B cell (primary cell): Measurements from ENCODE around the gene SUOX. TPM values are rescaled to one million over a fixed set of nuclear protein-coding genes. Genes with fewer than 3 reads are reported as not detected.
A peak's percentile ranks its signal among the peaks of the same experiment; 100 is the strongest.

Experiments
- ATAC-seq: fragments of 200-7000 bp; cut with Tn5 transposase; one replicate; pipeline ENCODE4 v1.10.0; 2021; ENCODE audit warnings: low read depth, mild to moderate bottlenecking, moderate number of reproducible peaks, moderate library complexity
- CTCF ChIA-PET: fragments of 350-600 bp; sonication (Branson Sonifier 250); formaldehyde crosslinking; loops from one replicate; lab custom pipeline; 2021; ENCODE audit warnings: antibody characterized with exemption, inconsistent platforms; lab: Charles Lee
- POLR2A ChIA-PET: fragments of 350-600 bp; sonication (Branson Sonifier 250); formaldehyde crosslinking; loops from one replicate; lab custom pipeline; 2021; ENCODE audit warnings: antibody characterized with exemption; lab: Charles Lee
- DNase-seq: peaks from one replicate; pipeline ENCODE4 v3.0.0; 2013
- H2AFZ ChIP-seq: 2 replicates; pipeline ENCODE4 v1.6.1; 2012; ENCODE audit warnings: mild to moderate bottlenecking, low read depth, low read length; ENCODE audit not compliant: insufficient read depth, poor library complexity, severe bottlenecking
- H3K27ac ChIP-seq, 2 donors: 1 replicate in 1 of 2; 2 replicates in 1 of 2; pipeline ENCODE4 v1.5.1; 2012 to 2013; ENCODE audit warnings: low read length in 2 of 2, mild to moderate bottlenecking in 2 of 2, moderate library complexity in 1 of 2
- H3K27me3 ChIP-seq, 4 experiments: fragments of 200-600 bp in 1 of 4; sonication (generic) in 1 of 4; replicated peaks in 1 of 4; 1 replicate in 2 of 4; 2 replicates in 2 of 4; pipeline versions ENCODE4 v1.6.1 to v1.7.0; 2013 to 2016; ENCODE audit warnings: low read length in 3 of 4, mild to moderate bottlenecking in 2 of 4, mixed read lengths in 1 of 4, moderate library complexity in 1 of 4; ENCODE audit not compliant: insufficient read depth in 4 of 4, control insufficient read depth in 3 of 4; ENCODE audit errors: control extremely low read depth in 1 of 4
- H3K36me3 ChIP-seq, 2 experiments: replicated peaks in 1 of 2; 1 replicate in 1 of 2; 2 replicates in 1 of 2; pipeline versions ENCODE4 v1.6.1 to v1.7.1; 2013; ENCODE audit warnings: low read length in 1 of 2; ENCODE audit not compliant: insufficient read depth in 2 of 2, control insufficient read depth in 1 of 2; ENCODE audit errors: control extremely low read depth in 1 of 2, extremely low read depth in 1 of 2
- H3K4me1 ChIP-seq, 2 donors: fragments of 200-600 bp in 1 of 2; sonication (generic) in 1 of 2; 1 replicate in 1 of 2; 2 replicates in 1 of 2; pipeline versions ENCODE4 v1.5.1 to v1.6.1; 2013 to 2017; ENCODE audit warnings: low read length in 2 of 2; ENCODE audit not compliant: control insufficient read depth in 2 of 2, insufficient read depth in 2 of 2
- H3K4me2 ChIP-seq: replicated peaks from 2 replicates; pipeline ENCODE3; 2012; ENCODE audit warnings: mild to moderate bottlenecking, low read depth, low read length; ENCODE audit not compliant: poor library complexity, severe bottlenecking
- H3K4me3 ChIP-seq, 5 experiments: fragments of 200-600 bp in 1 of 5; sonication (generic) in 1 of 5; 1 replicate in 3 of 5; 2 replicates in 2 of 5; pipeline versions ENCODE4 v1.5.1 to v1.7.0; 2011 to 2016; ENCODE audit warnings: low read length in 4 of 5, mild to moderate bottlenecking in 4 of 5, low read depth in 2 of 5, control low read depth in 1 of 5, moderate library complexity in 1 of 5; ENCODE audit not compliant: insufficient read depth in 1 of 5; ENCODE audit errors: control extremely low read depth in 1 of 5, extremely low read depth in 1 of 5
- H3K79me2 ChIP-seq: fragments of 200-600 bp; sonication (generic); one replicate; pipeline ENCODE4 v1.6.0; 2016; ENCODE audit warnings: low read length; ENCODE audit not compliant: control insufficient read depth, insufficient read depth
- H3K9ac ChIP-seq: fragments of 200-600 bp; sonication (generic); 2 replicates; pipeline ENCODE4 v1.6.1; 2017; ENCODE audit warnings: mild to moderate bottlenecking, low read length, moderate library complexity
- H3K9me3 ChIP-seq, 3 donors: one replicate each; pipeline versions ENCODE4 v1.6.1 to v1.7.1; 2013; ENCODE audit warnings: low read length in 2 of 3; ENCODE audit not compliant: control insufficient read depth in 2 of 3, insufficient read depth in 1 of 3; ENCODE audit errors: control extremely low read depth in 1 of 3
- H4K20me1 ChIP-seq: 2 replicates; pipeline ENCODE4 v1.6.0; 2012; ENCODE audit warnings: mild to moderate bottlenecking, low read length; ENCODE audit not compliant: insufficient read depth, control insufficient read depth, poor library complexity, severe bottlenecking
- H3K27ac Mint-ChIP-seq: one replicate; pipeline ENCODE4 v1.8.0; 2021; ENCODE audit warnings: mixed read lengths
- H3K27me3 Mint-ChIP-seq: one replicate; pipeline ENCODE4 v1.8.0; 2021; ENCODE audit warnings: mixed read lengths
- H3K4me1 Mint-ChIP-seq: one replicate; pipeline ENCODE4 v1.8.0; 2021; ENCODE audit warnings: mixed read lengths
- H3K4me3 Mint-ChIP-seq: one replicate; pipeline ENCODE4 v1.8.0; 2021; ENCODE audit warnings: mixed read lengths
- H3K9me3 Mint-ChIP-seq: one replicate; pipeline ENCODE4 v1.8.0; 2022; ENCODE audit warnings: mixed read lengths; ENCODE audit not compliant: insufficient read depth
- CTCF ChIP-seq: fragments of 200-600 bp; IDR thresholded peaks from one replicate; pipeline ENCODE4 v1.8.0; 2022; ENCODE audit warnings: antibody characterized with exemption, mild to moderate bottlenecking
- EZH2 ChIP-seq: IDR thresholded peaks from 2 replicates; pipeline ENCODE4 v1.6.1; 2012; ENCODE audit warnings: borderline replicate concordance, low read depth, mild to moderate bottlenecking, moderate library complexity, low read length; ENCODE audit not compliant: insufficient read depth, poor library complexity, severe bottlenecking
- WGBS: methylation state at CpG from one replicate; pipeline ENCODE4 v1.1.5; 2013; ENCODE audit warnings: missing lambda C conversion rate; ENCODE audit not compliant: insufficient coverage; 5-methylcytosine and 5-hydroxymethylcytosine counted together
- intact Hi-C: fragments of 100-400 bp; cut with micrococcal nuclease; formaldehyde crosslinking; loops from one replicate; pipeline ENCODE4 v1.10.0; 2022
- polyA plus RNA-seq: library from polyadenylated mRNA; depleted of rRNA; stranded (reverse); fragments of >200 nt; gene quantifications from 2 replicates; pipeline ENCODE4 v1.2.3, GENCODE V29; 2012
- total RNA-seq, 2 donors: library from RNA; stranded (reverse); fragments of 120-200 nt in 1 of 2; gene quantifications; 1 replicate in 1 of 2; 2 replicates in 1 of 2; pipeline versions ENCODE4 v1.2.3 to v1.2.4, GENCODE V29; 2013 to 2022

The SUOX gene
- total and polyA plus RNA-seq, 2 donors (not counting 1 experiment from before 2014, with no cell fraction given), result 3.1 to 7.5 TPM

GRCh38 chr12:55972456-55972855 is 24.6 kb upstream of the SUOX start:
- peak overlapping the region; percentile 79 for H3K4me2 ChIP-seq
- ATAC-seq (no peak), DNase-seq (no peak)
- H4K20me1 ChIP-seq, result peaks cover 11% of the 10 kb centered on the region
- H3K9me3 ChIP-seq, result no peaks in the 10 kb centered on the region
- Mint-ChIP-seq H3K4me3 (peak overlapping the region; percentile 30), H3K9me3 (no peaks in the 10 kb centered on the region), H3K27me3 (no peaks in the 10 kb centered on the region), H3K4me1 (peaks cover 21% of the 10 kb centered on the region), H3K27ac (no peak overlapping the region)
- TF ChIP-seq EZH2, result no peak
- TF ChIP-seq CTCF, result no peak
- H3K27ac ChIP-seq, result peak overlapping the region; percentile 85 to 96
- H3K36me3 ChIP-seq, result no peaks in the 10 kb centered on the region
- H3K4me1 ChIP-seq, result peaks cover 20% of the 10 kb centered on the region in 2 donors
- H3K79me2 ChIP-seq, result peaks cover 41% of the 10 kb centered on the region
- CTCF ChIA-PET, result interaction anchor here (3.3 kb wide), 1 partner anchor 24 kb away, joined by 33 read pairs; the partner anchor contains the start of gene SUOX
- H3K9ac ChIP-seq, result peak overlapping the region; percentile 87
- intact Hi-C loops, result loop anchor here (2.0 to 5.0 kb wide), 3 partner anchors 34 to 665 kb away; partner anchors contain the start of gene PA2G4
- no peaks in the 10 kb centered on the region for H3K27me3 ChIP-seq
- no CpG with 5 or more reads among the region's 1 CpG for WGBS
- POLR2A ChIA-PET, result no interaction called here
- peak overlapping the region; percentile 76 for H2AFZ ChIP-seq
- H3K4me3 ChIP-seq, result peak overlapping the region; percentile 66 to 90 (median 74)

- Histone ChIP-seq H3K27me3 (no peaks in the 10 kb centered on the region), H3K79me2 (peaks cover 44% of the 10 kb centered on the region), H3K9ac (peak overlapping the region; percentile 87), H3K4me2 (peak overlapping the region; percentile 79), H3K27ac (peak overlapping the region; percentile 85 to 96), H4K20me1 (peaks cover 15% of the 10 kb centered on the region), H3K36me3 (no peaks in the 10 kb centered on the region), H3K4me3 (peak overlapping the region; percentile 66 to 90 (median 74)), H2AFZ (peak overlapping the region; percentile 76), H3K4me1 (peaks cover 17% of the 10 kb centered on the region in 2 donors), H3K9me3 (no peaks in the 10 kb centered on the region)
- Mint-ChIP-seq H3K27me3 (no peaks in the 10 kb centered on the region), H3K27ac (no peak overlapping the region), H3K4me3 (no peak overlapping the region), H3K9me3 (no peaks in the 10 kb centered on the region), H3K4me1 (peaks cover 15% of the 10 kb centered on the region)
- ATAC-seq (no peak), DNase-seq (no peak)
- ChIA-PET CTCF (interaction anchor here (0.7 to 3.3 kb wide), 12 partner anchors 9 to 664 kb away, joined by 3 to 33 read pairs (median 4); partner anchors contain the start of genes DNAJC14 and SUOX), POLR2A (interaction anchor here (0.8 to 1.8 kb wide), 16 partner anchors 12 to 1475 kb away, joined by 3 to 11 read pairs (median 4); partner anchors contain the start of genes BAZ2A, BLOC1S1, ORMDL2 and PYM1)
- WGBS, result 2% methylated on average over 17 of the region's 18 CpGs
- no peak for TF ChIP-seq CTCF
- no peak for TF ChIP-seq EZH2
- intact Hi-C loops, result loop anchor here (1.0 to 5.0 kb wide), 10 partner anchors 34 to 664 kb away; partner anchors contain the start of genes BLOC1S1, DNAJC14, ORMDL2 and PA2G4
These were observed 24.0 kb upstream of the SUOX start for GRCh38 chr12:55972911-55973598.
